SK-N-SH (cell line): ENCODE results near the gene OR2W3. TPM values are rescaled to one million over a fixed set of nuclear protein-coding genes. Genes with fewer than 3 reads are reported as not detected.
A peak's percentile ranks its signal among the peaks of the same experiment; 100 is the strongest.

Source experiments
- CTCF ChIA-PET: fragments of 300-600, 350-600 bp; formaldehyde crosslinking; extraction: SDS; loops from one replicate; lab custom pipeline; 2021; lab: Yijun Ruan, JAX
- POLR2A ChIA-PET: fragments of 350-600 bp; sonication (Branson Sonifier 250); formaldehyde crosslinking; extraction: SDS; loops from one replicate; lab custom pipeline; 2020; ENCODE audit warnings: antibody characterized with exemption, inconsistent platforms; lab: Yijun Ruan, JAX
- DNase-seq: peaks from one replicate; pipeline ENCODE4 v3.0.0; 2012
- H2AFZ ChIP-seq: fragments of 200-600 bp; sonication (generic); 2 replicates; pipeline ENCODE4 v1.8.1; 2016; ENCODE audit warnings: antibody characterized with exemption, mild to moderate bottlenecking, low read depth
- H3F3A ChIP-seq: fragments of 200-600 bp; sonication (generic); replicated peaks from 2 replicates; pipeline ENCODE3; 2016; ENCODE audit warnings: antibody characterized with exemption, mild to moderate bottlenecking; ENCODE audit not compliant: insufficient read depth
- H3K27ac ChIP-seq, 2 experiments: fragments of 200-500 bp in 1 of 2; fragments of 200-600 bp in 1 of 2; sonication (Bioruptor generic) in 1 of 2; sonication (generic), shearing (Covaris generic) in 1 of 2; 2 replicates each; pipeline versions ENCODE4 v1.5.1 to v1.6.1; 2014 to 2016; ENCODE audit warnings: low read depth in 2 of 2, inconsistent platforms in 1 of 2, low read length in 1 of 2, mild to moderate bottlenecking in 1 of 2, mixed read lengths in 1 of 2
- H3K27me3 ChIP-seq: fragments of 200-600 bp; sonication (generic), shearing (Covaris generic); 2 replicates; pipeline ENCODE4 v1.6.1; 2016; ENCODE audit warnings: mixed run types; ENCODE audit not compliant: insufficient read depth
- H3K36me3 ChIP-seq, 2 experiments: fragments of 200-500 bp in 1 of 2; fragments of 200-600 bp in 1 of 2; sonication (Bioruptor generic) in 1 of 2; sonication (generic) in 1 of 2; replicated peaks in 1 of 2; 2 replicates each; pipeline versions ENCODE3 to v1.5.1; 2014 to 2016; ENCODE audit warnings: low read length in 1 of 2, mild to moderate bottlenecking in 1 of 2; ENCODE audit not compliant: insufficient read depth in 2 of 2, control insufficient read depth in 1 of 2
- H3K4me1 ChIP-seq, 2 experiments: fragments of 200-500 bp in 1 of 2; fragments of 200-600 bp in 1 of 2; sonication (Bioruptor generic) in 1 of 2; sonication (generic), shearing (Covaris generic) in 1 of 2; 2 replicates each; pipeline versions ENCODE4 v1.5.1 to v1.6.1; 2014 to 2016; ENCODE audit warnings: low read depth in 1 of 2, low read length in 1 of 2, mixed run types in 1 of 2; ENCODE audit not compliant: insufficient read depth in 2 of 2, control insufficient read depth in 1 of 2
- H3K4me2 ChIP-seq: fragments of 200-600 bp; sonication (generic), shearing (Covaris generic); 2 replicates; pipeline ENCODE4 v1.6.1; 2017; ENCODE audit warnings: mixed run types
- H3K4me3 ChIP-seq, 2 experiments: fragments of 200-500 bp in 1 of 2; fragments of 200-600 bp in 1 of 2; sonication (Bioruptor generic) in 1 of 2; sonication (generic), shearing (Covaris generic) in 1 of 2; 2 replicates each; pipeline versions ENCODE4 v1.5.1 to v1.8.1; 2014 to 2016; ENCODE audit warnings: low read depth in 2 of 2, inconsistent platforms in 1 of 2, low read length in 1 of 2, mild to moderate bottlenecking in 1 of 2, mixed read lengths in 1 of 2, moderate library complexity in 1 of 2
- H3K79me2 ChIP-seq: fragments of 200-600 bp; sonication (generic); 2 replicates; pipeline ENCODE4 v1.8.1; 2017; ENCODE audit warnings: mild to moderate bottlenecking; ENCODE audit not compliant: insufficient read depth
- H3K9ac ChIP-seq: fragments of 200-600 bp; sonication (generic); 2 replicates; pipeline ENCODE4 v1.6.1; 2017; ENCODE audit warnings: mixed run types
- H3K9me2 ChIP-seq: fragments of 200-600 bp; sonication (generic); 2 replicates; pipeline ENCODE4 v1.6.1; 2017; ENCODE audit warnings: mixed run types
- H3K9me3 ChIP-seq: fragments of 200-600 bp; sonication (generic); 2 replicates; pipeline ENCODE4 v1.6.1; 2017; ENCODE audit warnings: mixed run types, mild to moderate bottlenecking, moderate library complexity
- H4K20me1 ChIP-seq: fragments of 200-600 bp; sonication (generic); 2 replicates; pipeline ENCODE4 v1.6.1; 2017; ENCODE audit warnings: mild to moderate bottlenecking, mixed run types; ENCODE audit not compliant: insufficient read depth
- CTCF ChIP-seq: fragments of 200-600 bp; sonication (generic); IDR thresholded peaks from 2 replicates; pipeline ENCODE4 v1.6.1; 2017; ENCODE audit warnings: antibody characterized with exemption, mild to moderate bottlenecking, moderate library complexity
- ELF1 ChIP-seq: IDR thresholded peaks from 2 replicates; pipeline ENCODE4 v1.4.0; 2012
- EZH2phosphoT487 ChIP-seq: fragments of 200-600 bp; sonication (generic); IDR thresholded peaks from 2 replicates; pipeline ENCODE4 v1.6.1; 2017; ENCODE audit warnings: low read depth, mixed run types, mild to moderate bottlenecking, antibody characterized with exemption, moderate library complexity, borderline replicate concordance
- FOSL2 ChIP-seq: IDR thresholded peaks from 2 replicates; pipeline ENCODE4 v1.4.0; 2012; ENCODE audit warnings: low read depth, mild to moderate bottlenecking, moderate library complexity, borderline replicate concordance
- FOXJ3 ChIP-seq: sonication (generic); formaldehyde crosslinking; IDR thresholded peaks from 2 replicates; pipeline ENCODE4 v1.5.1; 2020; ENCODE audit warnings: mild to moderate bottlenecking, missing genetic modification reagents
- GABPA ChIP-seq: IDR thresholded peaks from 2 replicates; pipeline ENCODE4 v1.4.0; 2012; ENCODE audit warnings: low read depth, mild to moderate bottlenecking
- MEF2A ChIP-seq: IDR thresholded peaks from 2 replicates; pipeline ENCODE4 v1.4.0; 2012; ENCODE audit warnings: low read depth, borderline replicate concordance
- NFIC ChIP-seq: IDR thresholded peaks from 2 replicates; pipeline ENCODE4 v1.4.0; 2012; ENCODE audit warnings: borderline replicate concordance
- RAD21 ChIP-seq: IDR thresholded peaks from 2 replicates; pipeline ENCODE4 v1.6.1; 2012; ENCODE audit warnings: mild to moderate bottlenecking, low read length
- TAF1 ChIP-seq: IDR thresholded peaks from 2 replicates; pipeline ENCODE4 v1.6.1; 2012; ENCODE audit warnings: low read depth, mild to moderate bottlenecking, low read length, moderate library complexity, borderline replicate concordance
- USF1 ChIP-seq: IDR thresholded peaks from 2 replicates; pipeline ENCODE4 v1.4.0; 2012; ENCODE audit warnings: low read depth, borderline replicate concordance
- USF2 ChIP-seq: fragments of 150-350 bp; IDR thresholded peaks from 2 replicates; pipeline ENCODE4 v1.6.1; 2017; ENCODE audit warnings: antibody characterized with exemption, low read length, low read depth, borderline replicate concordance
- YY1 ChIP-seq: IDR thresholded peaks from 2 replicates; pipeline ENCODE4 v1.4.0; 2012; ENCODE audit warnings: low read depth, mild to moderate bottlenecking
- WGBS: methylation state at CpG from one replicate; pipeline ENCODE4 v1.1.6; 2017; ENCODE audit warnings: low lambda C conversion rate; 5-methylcytosine and 5-hydroxymethylcytosine counted together
- polyA plus RNA-seq, 3 experiments: library from polyadenylated mRNA; depleted of rRNA; stranded (reverse); fragments of >200 nt; gene quantifications; 2 replicates each; pipeline ENCODE4 v1.2.3, GENCODE V29; 2012
- TF ChIP-seq, protein P1 (sequence below): IDR thresholded peaks from 2 replicates; pipeline ENCODE4 v1.4.0; 2012; ENCODE audit warnings: low read depth
- TF ChIP-seq, protein P2 (sequence below): IDR thresholded peaks from 2 replicates; pipeline ENCODE4 v1.4.0; 2012; ENCODE audit warnings: low read depth, borderline replicate concordance
- TF ChIP-seq, protein P3 (sequence below): IDR thresholded peaks from 2 replicates; pipeline ENCODE4 v1.6.1; 2012; ENCODE audit warnings: mild to moderate bottlenecking, low read depth, low read length, moderate library complexity

The OR2W3 gene
- polyA plus RNA-seq, 1 of the 3 experiments (the other 2 are of a cell fraction), result not detected

- peak overlapping the region; percentile 41; the same call in 1 of the 2 replicates for H3K4me2 ChIP-seq
- CTCF ChIA-PET, result no interaction called here
These were observed 37.3 kb upstream of the OR2W3 start for GRCh38 chr1:247857985-247858619.

More at GRCh38 chr1:247857985-247858619, 37.3 kb upstream of the OR2W3 start:
- TF ChIP-seq, protein P1, sequence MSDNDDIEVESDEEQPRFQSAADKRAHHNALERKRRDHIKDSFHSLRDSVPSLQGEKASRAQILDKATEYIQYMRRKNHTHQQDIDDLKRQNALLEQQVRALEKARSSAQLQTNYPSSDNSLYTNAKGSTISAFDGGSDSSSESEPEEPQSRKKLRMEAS, result no peak
- no peak for TF ChIP-seq TAF1
- TF ChIP-seq, protein P2, sequence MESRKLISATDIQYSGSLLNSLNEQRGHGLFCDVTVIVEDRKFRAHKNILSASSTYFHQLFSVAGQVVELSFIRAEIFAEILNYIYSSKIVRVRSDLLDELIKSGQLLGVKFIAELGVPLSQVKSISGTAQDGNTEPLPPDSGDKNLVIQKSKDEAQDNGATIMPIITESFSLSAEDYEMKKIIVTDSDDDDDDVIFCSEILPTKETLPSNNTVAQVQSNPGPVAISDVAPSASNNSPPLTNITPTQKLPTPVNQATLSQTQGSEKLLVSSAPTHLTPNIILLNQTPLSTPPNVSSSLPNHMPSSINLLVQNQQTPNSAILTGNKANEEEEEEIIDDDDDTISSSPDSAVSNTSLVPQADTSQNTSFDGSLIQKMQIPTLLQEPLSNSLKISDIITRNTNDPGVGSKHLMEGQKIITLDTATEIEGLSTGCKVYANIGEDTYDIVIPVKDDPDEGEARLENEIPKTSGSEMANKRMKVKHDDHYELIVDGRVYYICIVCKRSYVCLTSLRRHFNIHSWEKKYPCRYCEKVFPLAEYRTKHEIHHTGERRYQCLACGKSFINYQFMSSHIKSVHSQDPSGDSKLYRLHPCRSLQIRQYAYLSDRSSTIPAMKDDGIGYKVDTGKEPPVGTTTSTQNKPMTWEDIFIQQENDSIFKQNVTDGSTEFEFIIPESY, result no peak
- TF ChIP-seq NFIC, result no peak
- no peak for TF ChIP-seq YY1
- TF ChIP-seq ELF1, result no peak
- TF ChIP-seq MEF2A, result no peak
- no peak for TF ChIP-seq GABPA
- no peak for TF ChIP-seq EZH2phosphoT487
- TF ChIP-seq, protein P3, sequence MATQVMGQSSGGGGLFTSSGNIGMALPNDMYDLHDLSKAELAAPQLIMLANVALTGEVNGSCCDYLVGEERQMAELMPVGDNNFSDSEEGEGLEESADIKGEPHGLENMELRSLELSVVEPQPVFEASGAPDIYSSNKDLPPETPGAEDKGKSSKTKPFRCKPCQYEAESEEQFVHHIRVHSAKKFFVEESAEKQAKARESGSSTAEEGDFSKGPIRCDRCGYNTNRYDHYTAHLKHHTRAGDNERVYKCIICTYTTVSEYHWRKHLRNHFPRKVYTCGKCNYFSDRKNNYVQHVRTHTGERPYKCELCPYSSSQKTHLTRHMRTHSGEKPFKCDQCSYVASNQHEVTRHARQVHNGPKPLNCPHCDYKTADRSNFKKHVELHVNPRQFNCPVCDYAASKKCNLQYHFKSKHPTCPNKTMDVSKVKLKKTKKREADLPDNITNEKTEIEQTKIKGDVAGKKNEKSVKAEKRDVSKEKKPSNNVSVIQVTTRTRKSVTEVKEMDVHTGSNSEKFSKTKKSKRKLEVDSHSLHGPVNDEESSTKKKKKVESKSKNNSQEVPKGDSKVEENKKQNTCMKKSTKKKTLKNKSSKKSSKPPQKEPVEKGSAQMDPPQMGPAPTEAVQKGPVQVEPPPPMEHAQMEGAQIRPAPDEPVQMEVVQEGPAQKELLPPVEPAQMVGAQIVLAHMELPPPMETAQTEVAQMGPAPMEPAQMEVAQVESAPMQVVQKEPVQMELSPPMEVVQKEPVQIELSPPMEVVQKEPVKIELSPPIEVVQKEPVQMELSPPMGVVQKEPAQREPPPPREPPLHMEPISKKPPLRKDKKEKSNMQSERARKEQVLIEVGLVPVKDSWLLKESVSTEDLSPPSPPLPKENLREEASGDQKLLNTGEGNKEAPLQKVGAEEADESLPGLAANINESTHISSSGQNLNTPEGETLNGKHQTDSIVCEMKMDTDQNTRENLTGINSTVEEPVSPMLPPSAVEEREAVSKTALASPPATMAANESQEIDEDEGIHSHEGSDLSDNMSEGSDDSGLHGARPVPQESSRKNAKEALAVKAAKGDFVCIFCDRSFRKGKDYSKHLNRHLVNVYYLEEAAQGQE, result no peak
- no peak for TF ChIP-seq USF2
- TF ChIP-seq RAD21, result no peak
- no peak for TF ChIP-seq CTCF
- TF ChIP-seq FOSL2, result no peak
- TF ChIP-seq FOXJ3 (CRISPR knock-in tag), result no peak
- TF ChIP-seq USF1, result no peak
- H3K36me3 ChIP-seq, result no peaks in the 10 kb centered on the region
- no peaks in the 10 kb centered on the region for H3K79me2 ChIP-seq
- H2AFZ ChIP-seq, result no peak overlapping the region; the same call in 1 of the 2 replicates
- H3K9ac ChIP-seq, result no peak overlapping the region
- H3K4me3 ChIP-seq, result no peak overlapping the region
- POLR2A ChIA-PET, result no interaction called here
- no peaks in the 10 kb centered on the region for H3K9me2 ChIP-seq
- WGBS, result 7% methylated on average over 15 of the region's 15 CpGs
- peaks cover 18% of the 10 kb centered on the region; the same call in 1 of the 2 replicates for H3K27me3 ChIP-seq
- H3K4me1 ChIP-seq, result no peaks in the 10 kb centered on the region
- H3K9me3 ChIP-seq, result no peaks in the 10 kb centered on the region
- DNase-seq, result no peak
- H3F3A ChIP-seq, result no peaks in the 10 kb centered on the region
- no peak overlapping the region for H3K27ac ChIP-seq
- H4K20me1 ChIP-seq, result no peaks in the 10 kb centered on the region
